Measurements from ENCODE around the gene PCNT. TPM values are rescaled to one million over a fixed set of nuclear protein-coding genes. Genes with fewer than 3 reads are reported as not detected.

The PCNT gene
- total and polyA plus RNA-seq, 9 of the 15 experiments (the other 6 are each of a cell fraction or from before 2014, with no cell fraction given), result 9.1 to 53.5 (median 31.3) TPM

GRCh38 chr21:46336603-46337002, 12.6 kb downstream of the PCNT start:
- Histone ChIP-seq H3K36me3 (ENCODE audit: control insufficient read depth, insufficient read depth, low read length) (peaks cover 70% of the 10 kb centered on the region), H3K9me3 (replicated peaks; ENCODE audit: control insufficient read depth, insufficient read depth, low read depth, low read length) (0 out of 2 replicates have a peak, but pooled peaks cover 2% of the 10 kb centered on the region), H3K27me3 (ENCODE audit: control insufficient read depth in 2 of 2, insufficient read depth in 2 of 2, low read length in 2 of 2) (no peaks in the 10 kb centered on the region), H3K27ac (ENCODE audit: extremely low read depth, low read depth, low read length) (no peak overlapping the region), H3K9me1 (ENCODE audit: control insufficient read depth, insufficient read depth, low read length) (no peaks in the 10 kb centered on the region), H3K4me2 (ENCODE audit: insufficient read depth, low read length) (no peak overlapping the region), H3K4me1 (replicated peaks in 1 of 2; ENCODE audit: control insufficient read depth in 2 of 2, insufficient read depth in 2 of 2, low read length in 2 of 2) (no peaks in the 10 kb centered on the region), H3K79me2 (ENCODE audit: control insufficient read depth, insufficient read depth, low read length) (peaks cover 16% of the 10 kb centered on the region), H3K9ac (ENCODE audit: insufficient read depth in 1 of 2, low read depth in 2 of 2, low read length in 2 of 2) (peak overlapping the region in 1 of 2 experiments; percentile 24; a peak in 1 of 4 replicates), H2AFZ (ENCODE audit: low read depth, low read length) (no peak overlapping the region), H3K4me3 (no peak overlapping the region), H4K20me1 (replicated peaks; ENCODE audit: control insufficient read depth, insufficient read depth, low read length) (0 out of 2 replicates have a peak, but pooled peaks cover 4% of the 10 kb centered on the region)
- TF ChIP-seq ZSCAN32 (CRISPR knock-in tag; IDR thresholded peaks at IDR 0.05) (no peak), EWSR1 (IDR thresholded peaks at IDR 0.05; ENCODE audit: borderline replicate concordance, low read depth, partially characterized antibody) (no peak), NR2F6 (CRISPR knock-in tag; IDR thresholded peaks at IDR 0.05) (no peak), GATAD2A (IDR thresholded peaks at IDR 0.05) (no peak), THAP12 (CRISPR knock-in tag; IDR thresholded peaks at IDR 0.05) (no peak), EP300 (IDR thresholded peaks at IDR 0.05; ENCODE audit: low read length) (no peak), CHD2 (IDR thresholded peaks at IDR 0.05; ENCODE audit: low read depth, low read length) (no peak), ZC3H11A (IDR thresholded peaks at IDR 0.05; ENCODE audit: low read depth, low read length) (no peak), ZNF76 (CRISPR knock-in tag; IDR thresholded peaks at IDR 0.05; ENCODE audit: borderline replicate concordance) (no peak), SRSF1 (IDR thresholded peaks at IDR 0.05; ENCODE audit: low read depth, low read length) (no peak), ELF1 (tag; IDR thresholded peaks at IDR 0.05) (no peak)
- TF ChIP-seq, protein P1, sequence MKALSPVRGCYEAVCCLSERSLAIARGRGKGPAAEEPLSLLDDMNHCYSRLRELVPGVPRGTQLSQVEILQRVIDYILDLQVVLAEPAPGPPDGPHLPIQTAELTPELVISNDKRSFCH (CRISPR knock-in tag; IDR thresholded peaks at IDR 0.05), result no peak
- TF ChIP-seq, protein P1 (tag; IDR thresholded peaks at IDR 0.05), result no peak
- TF ChIP-seq, protein P2, sequence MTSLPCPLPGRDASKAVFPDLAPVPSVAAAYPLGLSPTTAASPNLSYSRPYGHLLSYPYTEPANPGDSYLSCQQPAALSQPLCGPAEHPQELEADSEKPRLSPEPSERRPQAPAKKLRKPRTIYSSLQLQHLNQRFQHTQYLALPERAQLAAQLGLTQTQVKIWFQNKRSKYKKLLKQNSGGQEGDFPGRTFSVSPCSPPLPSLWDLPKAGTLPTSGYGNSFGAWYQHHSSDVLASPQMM (CRISPR knock-in tag; IDR thresholded peaks at IDR 0.05), result no peak
- intact Hi-C loops (cut with micrococcal nuclease) (no loop called here), in situ Hi-C loops (cut with MboI) (no loop called here)
- POLR2A ChIA-PET, result interaction anchor here (0.7 kb wide), 3 partner anchors 10 to 11 kb away, joined by 3 to 5 read pairs (median 3); no protein-coding TSS in a partner anchor
- FAIRE-seq (no peak), ATAC-seq (no peak), DNase-seq (ENCODE audit: extremely low read depth in 1 of 4, low spot score in 3 of 4) (no peak)
- no TSS peak for BruUV-seq (replicated peaks)
- CTCF ChIA-PET (ENCODE audit: low intra/inter-chr PET ratio), result no interaction called here
- 94% methylated on average over 3 of the region's 3 CpGs for WGBS (ENCODE audit: insufficient coverage, low coverage, missing lambda C conversion rate)
